Urinary bladder (tissue), 4 donors: Measurements from ENCODE around the gene SLC8A2. TPM values are rescaled to one million over a fixed set of nuclear protein-coding genes. Genes with fewer than 3 reads are reported as not detected.

ENCODE experiments used
- DNase-seq: peaks from one replicate; pipeline ENCODE4 v3.0.0-alpha.2; 2015; ENCODE audit errors: extremely low spot score
- H3K27ac ChIP-seq: one replicate; pipeline ENCODE4 v1.5.1; 2013; ENCODE audit warnings: low read depth, mild to moderate bottlenecking, moderate library complexity
- H3K36me3 ChIP-seq: one replicate; pipeline ENCODE4 v1.6.1; 2013; ENCODE audit warnings: mild to moderate bottlenecking, moderate library complexity; ENCODE audit not compliant: insufficient read depth
- H3K4me1 ChIP-seq: one replicate; pipeline ENCODE4 v1.6.1; 2013; ENCODE audit warnings: mild to moderate bottlenecking, moderate library complexity; ENCODE audit not compliant: insufficient read depth
- H3K4me3 ChIP-seq: one replicate; pipeline ENCODE4 v1.5.1; 2013; ENCODE audit warnings: low read depth, low read length
- WGBS: extraction: QIAGEN DNeasy Blood & Tissue Kit; methylation state at CpG from one replicate; pipeline ENCODE4 v1.1.7; 2013; 5-methylcytosine and 5-hydroxymethylcytosine counted together
- polyA plus RNA-seq: library from polyadenylated mRNA; stranded (reverse); fragments of 200-250 nt; gene quantifications from one replicate; pipeline ENCODE4 v1.2.3, GENCODE V29; 2013
- total RNA-seq: library from RNA; depleted of rRNA; stranded (reverse); fragments of >200 nt; gene quantifications from one replicate; pipeline ENCODE4 v1.2.3, GENCODE V29; 2014
- donor health status: healthy with polysubstance abuse.
- donor health status: healthy.

SLC8A2 gene
- total RNA-seq, result 1.5 TPM
- polyA plus RNA-seq, result 10.2 TPM

DNA sequence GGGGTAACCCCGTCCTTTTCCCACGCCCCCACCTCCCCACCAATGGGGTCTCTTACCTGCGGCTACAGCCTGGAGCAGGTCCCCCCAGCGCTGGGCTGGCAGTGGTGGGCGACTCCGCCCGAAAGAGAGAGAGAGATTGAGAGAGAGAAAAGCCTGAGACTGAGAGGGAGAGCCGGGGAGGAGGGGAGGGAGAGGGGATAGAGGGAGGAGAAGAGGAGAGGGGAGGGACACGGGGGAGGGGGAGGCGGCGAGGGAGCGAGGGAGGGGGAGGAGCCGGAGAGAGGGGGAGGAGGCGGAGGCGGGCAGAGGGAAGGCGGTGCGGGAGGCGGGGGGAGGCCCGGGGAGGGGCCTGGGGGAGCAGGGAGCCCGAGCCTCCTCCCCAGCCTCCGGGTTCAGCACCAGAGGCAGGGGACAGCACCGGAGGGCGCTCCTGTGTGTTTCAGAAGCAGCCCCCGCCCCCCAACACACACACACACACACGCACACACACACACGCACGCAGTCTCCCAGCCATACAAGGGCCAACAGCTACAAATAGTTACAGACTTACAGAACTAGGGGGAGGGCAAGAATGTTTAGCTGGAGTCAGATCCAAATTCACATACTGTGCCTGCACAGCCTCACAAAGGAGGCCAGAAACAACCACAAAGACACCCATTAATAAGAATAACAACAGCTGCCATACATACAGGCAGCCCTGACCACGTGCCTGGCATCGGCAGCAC is at the start of gene SLC8A2:
Gene SLC8A2 (minus strand): TSS at position 161 of the 725 bp plus-strand sequence. CDS start 5,490 bp downstream, outside the sequence.
- 3% methylated on average over 27 of the region's 29 CpGs for WGBS
- Histone ChIP-seq H3K27ac (no peak within 1 kb of the TSS), H3K4me1 (no peaks in the 10 kb centered on the region), H3K36me3 (no peaks in the 10 kb centered on the region), H3K4me3 (no peak within 1 kb of the TSS)
- DNase-seq, result peak; percentile 62

DNA sequence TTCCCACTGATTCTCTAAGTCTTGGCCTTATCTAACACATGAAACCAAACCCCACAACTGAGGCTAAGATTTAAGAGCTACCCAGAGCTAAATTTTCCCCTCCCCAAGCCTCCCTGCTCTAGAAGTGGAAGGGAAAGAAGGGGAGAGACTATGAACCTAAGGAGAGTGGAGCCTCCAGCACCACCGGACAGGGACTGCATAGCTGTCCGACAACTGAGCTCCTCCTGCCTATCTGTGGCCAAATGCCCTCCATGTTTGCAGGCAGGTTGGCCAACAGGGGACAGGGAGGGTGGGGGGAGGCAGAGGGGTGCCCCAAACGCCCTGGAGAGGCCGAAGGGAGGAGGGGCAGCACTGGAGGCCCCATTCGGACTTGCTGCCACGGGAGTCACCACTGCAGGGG is 49.1 kb upstream of the SLC8A2 start:
- WGBS, result 68% methylated on average over 6 of the region's 6 CpGs
- no peak for DNase-seq
- H3K36me3 ChIP-seq, result no peaks in the 10 kb centered on the region
- no peaks in the 10 kb centered on the region for H3K4me1 ChIP-seq
- H3K4me3 ChIP-seq, result no peak overlapping the region
- no peak overlapping the region for H3K27ac ChIP-seq

DNA sequence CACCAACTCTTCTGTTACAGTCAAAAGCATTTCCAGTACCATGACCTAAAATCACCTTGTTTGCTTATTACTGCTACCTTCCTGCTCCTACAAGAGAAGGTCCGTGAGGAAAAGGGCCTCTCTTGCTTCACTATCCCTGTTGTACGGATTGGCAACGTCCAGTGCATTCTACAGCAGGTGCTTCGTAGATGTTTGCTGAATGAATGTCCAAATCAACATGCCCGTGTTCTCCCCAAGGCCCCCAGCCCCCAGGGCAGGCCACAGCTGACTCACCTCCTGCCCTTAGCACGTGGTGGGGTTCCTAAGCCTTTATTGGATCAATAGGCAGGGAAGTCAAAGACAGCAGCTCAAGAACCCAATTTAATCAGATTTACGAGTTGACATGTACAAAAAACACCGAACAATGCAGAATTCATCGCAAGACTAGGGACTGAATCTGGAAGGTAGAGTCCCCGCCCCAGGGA is 48.7 kb upstream of the SLC8A2 start:
- no peak for DNase-seq
- 73% methylated on average over 10 of the region's 10 CpGs for WGBS
- no peak overlapping the region for H3K4me3 ChIP-seq
- no peaks in the 10 kb centered on the region for H3K36me3 ChIP-seq
- H3K4me1 ChIP-seq, result no peaks in the 10 kb centered on the region
- H3K27ac ChIP-seq, result no peak overlapping the region

DNA sequence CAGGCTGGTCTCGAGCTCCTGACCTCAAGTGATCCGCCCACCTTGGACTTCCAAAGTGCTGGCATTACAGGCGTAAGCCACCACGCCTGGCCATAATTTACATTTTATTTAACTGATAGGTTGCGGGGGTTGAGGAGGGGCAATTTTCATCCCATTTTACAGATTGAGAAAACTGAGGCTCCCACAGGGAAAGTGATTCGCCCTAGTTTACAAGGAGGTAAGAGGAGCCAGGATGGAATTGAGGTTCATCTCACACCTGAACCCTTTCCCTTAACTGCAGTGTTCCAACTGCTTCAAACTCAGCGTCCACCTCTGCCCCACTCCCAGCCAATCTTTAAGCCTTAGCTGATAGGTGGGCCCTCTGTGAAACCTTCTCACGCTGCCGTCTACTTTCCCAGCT is 47.2 kb upstream of the SLC8A2 start:
- Histone ChIP-seq H3K27ac (no peak overlapping the region), H3K36me3 (no peaks in the 10 kb centered on the region), H3K4me3 (no peak overlapping the region), H3K4me1 (no peaks in the 10 kb centered on the region)
- DNase-seq, result no peak
- 80% methylated on average over 9 of the region's 9 CpGs for WGBS

GRCh38 chr19:47518139-47518538 is 46.4 kb upstream of the SLC8A2 start:
- DNase-seq, result no peak
- 73% methylated on average over 4 of the region's 4 CpGs for WGBS
- Histone ChIP-seq H3K4me1 (no peaks in the 10 kb centered on the region), H3K36me3 (no peaks in the 10 kb centered on the region), H3K27ac (no peak overlapping the region), H3K4me3 (no peak overlapping the region)

DNA sequence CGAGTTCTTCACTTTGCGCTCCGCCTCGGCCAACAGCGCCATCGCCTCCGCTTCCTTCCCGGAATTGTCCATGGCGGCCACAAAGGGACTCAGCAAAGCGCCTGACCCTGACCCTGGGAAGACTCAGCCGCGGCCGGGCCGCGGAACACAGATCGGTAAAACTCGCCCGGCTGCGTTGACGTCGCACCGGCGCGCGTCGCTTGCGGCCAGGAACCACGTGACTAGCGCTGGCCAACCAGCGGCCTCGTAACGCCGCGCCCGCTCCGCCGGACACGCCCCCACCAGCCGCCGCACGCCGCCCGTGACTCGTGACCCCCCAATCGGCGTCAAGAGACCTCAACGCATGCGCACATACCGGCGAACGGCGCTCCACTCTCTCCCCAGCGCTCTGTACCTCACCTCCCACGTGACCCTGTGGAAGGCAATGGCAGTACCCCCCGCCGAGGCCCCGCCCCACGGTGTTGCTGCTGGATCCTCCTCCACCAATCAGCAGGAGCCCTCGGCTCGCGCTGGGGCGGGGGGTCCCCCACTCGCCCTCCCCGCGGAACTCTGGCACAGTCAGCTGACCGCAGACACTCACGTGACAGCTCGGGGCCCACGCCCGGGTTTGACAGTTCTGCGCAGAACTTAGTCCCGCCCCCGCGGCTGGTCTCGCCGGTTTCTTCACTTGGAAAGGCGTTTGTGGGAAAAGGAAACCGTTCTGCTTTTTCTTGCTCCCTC is 43.3 kb upstream of the SLC8A2 start, which contains the start of gene NAPA:
Gene NAPA (minus strand): TSS at position 195 of the 720 bp plus-strand sequence. CDS start 123 bp downstream, at position 72.
- peak; percentile 99 for DNase-seq
- WGBS, result under 1% methylated on average over 78 of the region's 78 CpGs
- Histone ChIP-seq H3K27ac (peak within 1 kb of the TSS; percentile 82), H3K4me1 (no peaks in the 10 kb centered on the region), H3K36me3 (no peaks in the 10 kb centered on the region), H3K4me3 (peak within 1 kb of the TSS; percentile 80)

DNA sequence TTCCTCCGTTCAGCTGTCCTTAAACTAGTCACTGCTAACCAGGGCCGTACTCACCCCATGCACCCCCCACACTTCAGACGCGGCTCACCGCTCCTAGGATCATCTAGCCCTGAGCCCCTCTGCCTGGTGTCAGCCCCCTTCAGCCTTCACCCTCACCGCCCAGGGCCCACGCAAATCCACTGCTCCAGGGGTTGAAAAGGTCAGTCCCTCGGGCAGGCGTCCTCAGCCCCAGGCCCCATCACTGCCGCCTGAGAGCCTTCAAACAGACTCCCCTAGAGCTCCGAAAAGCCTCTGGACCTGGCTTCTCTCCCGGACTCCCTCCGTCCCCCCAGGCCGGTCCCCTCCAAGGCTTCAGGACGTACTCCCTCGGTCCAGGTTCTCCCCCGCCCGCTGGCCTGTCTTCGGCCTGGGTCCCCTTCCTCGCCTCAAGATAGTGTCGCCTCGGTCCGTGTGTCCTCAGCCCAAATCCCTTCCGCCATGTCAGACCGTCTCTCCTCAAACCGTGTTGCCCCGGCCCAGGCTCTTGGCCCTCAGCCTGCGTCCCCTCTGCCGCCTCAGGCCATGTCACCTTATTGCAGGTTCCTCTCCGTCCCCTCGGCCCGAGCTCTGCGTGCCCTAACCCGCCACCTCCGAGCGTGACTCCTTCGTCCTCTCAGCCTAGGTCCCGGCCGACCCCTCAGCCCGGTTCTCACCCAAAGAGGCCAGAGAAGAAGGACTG is 42.6 kb upstream of the SLC8A2 start:
- 3% methylated on average over 40 of the region's 40 CpGs for WGBS
- DNase-seq, result no peak
- Histone ChIP-seq H3K36me3 (no peaks in the 10 kb centered on the region), H3K4me3 (peak overlapping the region; percentile 80), H3K4me1 (no peaks in the 10 kb centered on the region), H3K27ac (peak overlapping the region; percentile 82)

DNA sequence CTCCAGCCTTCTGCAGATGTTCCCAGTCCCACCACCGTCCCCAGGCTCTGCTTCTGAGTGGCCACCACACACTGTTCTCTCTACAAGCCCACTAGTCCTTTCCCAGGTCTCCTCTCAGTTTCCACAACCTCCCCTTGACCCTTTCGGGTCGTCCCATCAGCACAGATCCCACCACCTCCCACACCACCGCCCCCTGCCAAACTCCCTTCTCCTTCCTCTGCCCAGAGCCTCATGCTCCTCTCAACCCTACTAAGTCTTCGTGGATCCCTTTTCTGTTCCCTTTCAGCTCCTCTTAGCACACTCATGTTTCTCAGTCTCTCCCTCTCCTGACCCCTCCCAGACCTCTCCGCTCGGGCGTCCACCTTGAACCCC is 41.2 kb upstream of the SLC8A2 start:
- Histone ChIP-seq H3K36me3 (no peaks in the 10 kb centered on the region), H3K27ac (peak overlapping the region; percentile 87), H3K4me1 (no peaks in the 10 kb centered on the region), H3K4me3 (no peak overlapping the region)
- no peak for DNase-seq
- 70% methylated on average over 8 of the region's 8 CpGs for WGBS

- H3K4me1 ChIP-seq, result no peaks in the 10 kb centered on the region
- 58% methylated on average over 11 of the region's 11 CpGs for WGBS
- H3K27ac ChIP-seq, result peak overlapping the region; percentile 87
- no peaks in the 10 kb centered on the region for H3K36me3 ChIP-seq
- DNase-seq, result peak; percentile 26
- H3K4me3 ChIP-seq, result no peak overlapping the region
Observed at GRCh38 chr19:47512183-47512947, 40.7 kb upstream of the SLC8A2 start.

GRCh38 chr19:47511681-47512080 is 40.0 kb upstream of the SLC8A2 start:
- H3K36me3 ChIP-seq, result no peaks in the 10 kb centered on the region
- H3K27ac ChIP-seq, result peak overlapping the region; percentile 58
- no peak for DNase-seq
- no peaks in the 10 kb centered on the region for H3K4me1 ChIP-seq
- no peak overlapping the region for H3K4me3 ChIP-seq
- WGBS, result 70% methylated on average over 7 of the region's 7 CpGs

DNA sequence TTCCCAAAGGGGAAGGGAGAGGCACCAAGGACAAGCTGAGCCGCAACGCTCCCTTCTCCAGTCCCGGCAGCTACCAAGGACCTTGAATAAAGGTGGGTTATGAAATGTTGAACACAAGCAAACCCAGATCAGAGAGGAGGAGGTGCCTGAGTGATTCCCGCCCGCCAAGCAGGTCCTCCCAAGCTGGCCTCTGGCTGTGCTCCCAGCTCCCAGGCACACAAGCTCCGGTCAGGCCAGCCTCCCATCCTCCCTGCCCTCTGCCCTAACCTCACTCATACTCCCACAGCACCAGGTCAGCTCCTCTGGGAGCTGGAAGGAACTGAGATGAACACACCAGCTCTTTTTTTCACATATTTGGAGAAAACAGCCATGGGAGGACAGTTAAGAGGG is 39.4 kb upstream of the SLC8A2 start:
- Histone ChIP-seq H3K4me1 (no peaks in the 10 kb centered on the region), H3K4me3 (no peak overlapping the region), H3K36me3 (no peaks in the 10 kb centered on the region), H3K27ac (no peak overlapping the region)
- no peak for DNase-seq
- 66% methylated on average over 6 of the region's 6 CpGs for WGBS

GRCh38 chr19:47510516-47511127 is 38.9 kb upstream of the SLC8A2 start:
- Histone ChIP-seq H3K27ac (no peak overlapping the region), H3K4me3 (no peak overlapping the region), H3K36me3 (no peaks in the 10 kb centered on the region), H3K4me1 (no peaks in the 10 kb centered on the region)
- WGBS, result 71% methylated on average over 12 of the region's 12 CpGs
- no peak for DNase-seq

- Histone ChIP-seq H3K27ac (no peak overlapping the region), H3K36me3 (no peaks in the 10 kb centered on the region), H3K4me3 (no peak overlapping the region), H3K4me1 (no peaks in the 10 kb centered on the region)
- no peak for DNase-seq
- 73% methylated on average over 8 of the region's 8 CpGs for WGBS
Observed at GRCh38 chr19:47509973-47510372, 38.3 kb upstream of the SLC8A2 start.
